Measurements from ENCODE around the gene PFKM.
"Not testable (repeated sequence)": the region's sequence is repeated elsewhere in the genome, so short reads cannot be mapped to it uniquely, and the experiment has no call there.

PFKM gene

GRCh38 chr12:48132826-48133225 is 13.7 kb downstream of the PFKM start:
- H3K4me1 ChIP-seq: no peaks in the 10 kb centered on the region
- no peak overlapping the region for H3K9ac ChIP-seq
- no peak overlapping the region for H3K4me2 ChIP-seq
- peaks cover 97 to 100% (median 100%) of the 10 kb centered on the region in 11 experiments for H3K36me3 ChIP-seq
- peaks cover 0 to 16% (median 0%) of the 10 kb centered on the region in 11 experiments; a peak in 3 of 22 replicates for H4K20me1 ChIP-seq
- no peak overlapping the region for H3K27ac ChIP-seq
- no peaks in the 10 kb centered on the region for H3K9me3 ChIP-seq (replicated peaks in 1 of 11)
- no peaks in the 10 kb centered on the region for H3K27me3 ChIP-seq
- no peak overlapping the region for H3K4me3 ChIP-seq
- no peak for TF ChIP-seq Cebpa-rat (IDR thresholded peaks at IDR 0.05)

- Histone ChIP-seq H3K36me3 (peaks cover 97 to 100% (median 100%) of the 10 kb centered on the region in 11 experiments), H3K9me3 (replicated peaks in 1 of 11) (no peaks in the 10 kb centered on the region), H3K27me3 (no peaks in the 10 kb centered on the region), H3K4me3 (no peak overlapping the region), H3K4me1 (no peaks in the 10 kb centered on the region), H3K9ac (no peak overlapping the region), H3K4me2 (no peak overlapping the region), H3K27ac (no peak overlapping the region), H4K20me1 (peaks cover 0 to 16% (median 0%) of the 10 kb centered on the region in 11 experiments; a peak in 2 of 22 replicates)
- no peak for TF ChIP-seq Cebpa-rat (IDR thresholded peaks at IDR 0.05)
Observed at GRCh38 chr12:48135027-48135426, 15.9 kb downstream of the PFKM start.

GRCh38 chr12:48142818-48143674 is 23.9 kb downstream of the PFKM start:
- H3K4me3 ChIP-seq: no peak overlapping the region
- H3K27ac ChIP-seq: no peak overlapping the region
- H3K27me3 ChIP-seq: no peaks in the 10 kb centered on the region
- H3K36me3 ChIP-seq: peaks cover 99 to 100% (median 100%) of the 10 kb centered on the region in 11 experiments
- peaks cover 0 to 17% (median 0%) of the 10 kb centered on the region in 11 experiments; a peak in 4 of 22 replicates for H4K20me1 ChIP-seq
- no peak for TF ChIP-seq Cebpa-rat (IDR thresholded peaks at IDR 0.05)
- H3K9ac ChIP-seq: no peak overlapping the region
- H3K9me3 ChIP-seq (replicated peaks in 1 of 11): no peaks in the 10 kb centered on the region
- H3K4me2 ChIP-seq: no peak overlapping the region
- H3K4me1 ChIP-seq: no peaks in the 10 kb centered on the region

GRCh38 chr12:48143898-48144297 is 24.7 kb downstream of the PFKM start:
- Histone ChIP-seq H3K27ac (no peak overlapping the region), H3K4me2 (no peak overlapping the region), H3K4me1 (no peaks in the 10 kb centered on the region), H3K36me3 (peaks cover 99 to 100% (median 100%) of the 10 kb centered on the region in 11 experiments), H3K9ac (no peak overlapping the region), H3K4me3 (no peak overlapping the region), H3K27me3 (no peaks in the 10 kb centered on the region), H4K20me1 (peaks cover 0 to 21% (median 0%) of the 10 kb centered on the region in 11 experiments; a peak in 5 of 22 replicates), H3K9me3 (replicated peaks in 1 of 11) (no peaks in the 10 kb centered on the region)
- no peak for TF ChIP-seq Cebpa-rat (IDR thresholded peaks at IDR 0.05)

DNA sequence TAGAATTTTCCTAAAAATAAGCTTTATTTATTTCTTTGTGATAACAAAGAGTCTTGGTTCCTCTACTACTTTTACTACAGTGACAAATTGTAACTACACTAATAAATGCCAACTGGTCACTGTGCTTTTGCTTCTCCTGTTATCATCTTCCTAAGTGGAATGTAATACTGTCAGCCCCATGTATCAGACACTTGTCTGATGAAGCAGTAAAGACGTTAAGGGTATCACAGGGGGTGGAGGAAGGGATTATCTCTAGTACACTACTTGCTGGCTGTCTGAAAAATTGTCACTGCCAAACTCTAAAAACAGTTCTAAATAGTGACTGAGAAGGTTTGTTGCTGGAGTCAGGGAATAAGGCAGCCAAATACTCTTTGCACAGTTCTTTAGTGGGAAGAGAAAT is 26.8 kb downstream of the PFKM start:
- TF ChIP-seq Cebpa-rat (IDR thresholded peaks at IDR 0.05): no peak
- Histone ChIP-seq H3K4me3 (no peak overlapping the region), H3K27ac (no peak overlapping the region), H3K9me3 (replicated peaks in 1 of 11) (no peaks in the 10 kb centered on the region), H3K4me2 (no peak overlapping the region), H4K20me1 (peaks cover 0 to 24% (median 0%) of the 10 kb centered on the region in 11 experiments; a peak in 8 of 22 replicates), H3K27me3 (no peaks in the 10 kb centered on the region), H3K9ac (no peak overlapping the region), H3K36me3 (peaks cover 99 to 100% (median 100%) of the 10 kb centered on the region in 11 experiments), H3K4me1 (peaks cover 0 to 4% (median 0%) of the 10 kb centered on the region in 10 experiments; a peak in 6 of 20 replicates)

DNA sequence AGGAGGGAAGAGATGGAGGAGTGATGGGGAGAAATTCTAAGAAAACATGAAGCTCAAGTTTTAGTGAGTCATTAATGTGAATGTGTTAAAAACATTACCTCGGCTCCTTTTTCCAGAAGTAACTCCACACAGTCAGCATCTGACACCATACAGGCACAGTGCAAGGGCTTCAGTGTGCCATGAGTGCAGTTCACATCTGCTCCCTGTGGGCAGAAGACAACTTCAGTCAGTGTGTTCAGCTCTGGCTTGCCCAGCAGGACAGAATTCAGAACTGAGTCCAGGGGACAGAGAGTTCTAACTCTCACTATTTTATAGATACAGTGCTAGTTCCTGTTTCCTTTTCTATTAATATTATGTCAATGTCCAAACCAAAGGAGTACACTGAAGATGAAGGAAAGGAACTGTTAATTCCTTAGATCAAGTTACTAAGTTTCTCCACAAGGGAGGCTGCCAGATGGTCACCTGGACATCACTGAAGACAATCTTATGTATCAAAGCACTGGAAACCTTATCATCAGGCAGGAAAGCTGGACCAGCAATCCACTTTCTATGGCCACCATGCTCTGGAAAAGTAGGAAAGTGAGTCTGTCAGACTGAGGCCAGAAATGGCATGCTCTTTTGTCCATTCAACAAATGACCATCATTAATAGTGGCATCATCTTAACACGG is 32.1 kb downstream of the PFKM start:
- H3K27ac ChIP-seq: peak overlapping the region in 2 of 11 experiments; percentile 19 to 43; a peak in 3 of 22 replicates

GRCh38 chr12:48155786-48156185 is 36.6 kb downstream of the PFKM start:
- Histone ChIP-seq H4K20me1 (peaks cover 0 to 16% (median 0%) of the 10 kb centered on the region in 11 experiments; a peak in 2 of 22 replicates), H3K4me2 (peak overlapping the region in 10 of 11 experiments; percentile 71 to 99 (median 93); a peak in 9 of 22 replicates), H3K36me3 (peaks cover 27 to 41% (median 30%) of the 10 kb centered on the region in 11 experiments), H3K4me1 (peaks cover 8 to 52% (median 18%) of the 10 kb centered on the region in 10 experiments)
- H3K27me3 ChIP-seq; H3K4me3 ChIP-seq; H3K27ac ChIP-seq; H3K9ac ChIP-seq; H3K9me3 ChIP-seq (replicated peaks in 1 of 11): not testable (repeated sequence)

More for the DNA sequence above, 32.1 kb downstream of the PFKM start:
- no peak for TF ChIP-seq Cebpa-rat (IDR thresholded peaks at IDR 0.05)
- Histone ChIP-seq H3K4me2 (peak overlapping the region in 3 of 11 experiments; percentile 6 to 67 (median 39); a peak in 5 of 22 replicates), H3K4me1 (peaks cover 3 to 43% (median 7%) of the 10 kb centered on the region in 10 experiments), H3K9ac (peak overlapping the region in 2 of 11 experiments; percentile 3 to 17; a peak in 1 of 22 replicates), H3K9me3 (replicated peaks in 1 of 11) (no peaks in the 10 kb centered on the region), H3K36me3 (peaks cover 72 to 87% (median 75%) of the 10 kb centered on the region in 11 experiments), H4K20me1 (peaks cover 0 to 34% (median 0%) of the 10 kb centered on the region in 11 experiments; a peak in 7 of 22 replicates), H3K4me3 (no peak overlapping the region), H3K27me3 (no peaks in the 10 kb centered on the region)

GRCh38 chr12:48156652-48157017 is 37.5 kb downstream of the PFKM start:
- H3K9ac ChIP-seq: peak overlapping the region; percentile 73 to 88 (median 83)
- H3K27ac ChIP-seq: peak overlapping the region; percentile 66 to 87 (median 73); a peak in 19 of 22 replicates
- peaks cover 18 to 33% (median 21%) of the 10 kb centered on the region in 11 experiments for H3K36me3 ChIP-seq
- H3K9me3 ChIP-seq (replicated peaks in 1 of 11): no peaks in the 10 kb centered on the region
- peak overlapping the region; percentile 68 to 95 (median 82) for H3K4me3 ChIP-seq
- peak overlapping the region; percentile 71 to 99 (median 93) for H3K4me2 ChIP-seq
- H4K20me1 ChIP-seq: peaks cover 0 to 7% (median 0%) of the 10 kb centered on the region in 11 experiments; a peak in 2 of 22 replicates
- TF ChIP-seq Cebpa-rat (IDR thresholded peaks at IDR 0.05): no peak
- H3K27me3 ChIP-seq: no peaks in the 10 kb centered on the region
- H3K4me1 ChIP-seq: peaks cover 8 to 44% (median 18%) of the 10 kb centered on the region in 10 experiments
